NCI-H446 treated with DMSO at 0.1 percent for 48 hours (cell line): Measurements from ENCODE around the gene PPP1R9A.
A peak's percentile ranks its signal among the peaks of the same experiment; 100 is the strongest.
"Not testable (repeated sequence)": the region's sequence is repeated elsewhere in the genome, so short reads cannot be mapped to it uniquely, and the experiment has no call there.

Source experiments
- DNase-seq: peaks from one replicate; lab custom pipeline; 2025; lab: John Stamatoyannopoulos, UW

Gene PPP1R9A

DNA sequence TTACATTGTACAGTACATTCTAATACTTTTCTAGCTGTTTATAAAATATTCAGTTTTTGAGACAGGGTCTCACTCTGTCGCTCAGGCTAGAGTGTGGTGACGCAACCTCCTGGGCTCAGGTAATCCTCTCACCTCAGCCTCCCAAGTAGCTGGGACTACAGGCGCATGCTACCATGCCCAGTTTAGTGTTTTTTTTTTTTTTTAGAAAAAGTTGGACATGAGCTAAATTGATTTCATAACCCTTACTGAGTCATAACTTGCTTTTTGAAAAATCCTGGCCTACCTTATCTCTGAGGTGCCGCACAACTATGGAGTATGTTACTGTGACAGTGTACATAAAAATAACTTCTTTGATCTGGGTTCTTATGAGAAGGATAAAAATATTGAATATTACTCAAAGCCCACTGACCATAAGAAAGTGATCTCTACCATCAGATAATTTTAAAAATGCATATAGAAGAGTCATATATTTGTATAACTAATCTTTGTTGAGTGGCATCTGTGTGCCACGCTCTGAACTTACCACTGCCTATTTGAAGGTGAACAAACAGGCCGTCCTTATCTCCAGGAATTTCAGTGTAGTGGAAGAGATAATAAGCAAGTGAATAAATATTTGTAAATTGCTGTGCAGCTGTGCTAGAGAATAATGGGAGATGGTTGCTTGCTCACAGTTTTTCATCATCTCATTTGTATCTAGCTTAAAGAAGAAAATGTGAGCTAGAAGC, 73.2 kb downstream of the PPP1R9A start:
- DNase-seq = no peak

GRCh38 chr7:94995921-94996320, 88.5 kb downstream of the PPP1R9A start:
- no peak for DNase-seq

GRCh38 chr7:94996369-94996768, 89.0 kb downstream of the PPP1R9A start:
- no peak for DNase-seq

GRCh38 chr7:94997547-94997946, 90.2 kb downstream of the PPP1R9A start:
- DNase-seq = no peak

DNA sequence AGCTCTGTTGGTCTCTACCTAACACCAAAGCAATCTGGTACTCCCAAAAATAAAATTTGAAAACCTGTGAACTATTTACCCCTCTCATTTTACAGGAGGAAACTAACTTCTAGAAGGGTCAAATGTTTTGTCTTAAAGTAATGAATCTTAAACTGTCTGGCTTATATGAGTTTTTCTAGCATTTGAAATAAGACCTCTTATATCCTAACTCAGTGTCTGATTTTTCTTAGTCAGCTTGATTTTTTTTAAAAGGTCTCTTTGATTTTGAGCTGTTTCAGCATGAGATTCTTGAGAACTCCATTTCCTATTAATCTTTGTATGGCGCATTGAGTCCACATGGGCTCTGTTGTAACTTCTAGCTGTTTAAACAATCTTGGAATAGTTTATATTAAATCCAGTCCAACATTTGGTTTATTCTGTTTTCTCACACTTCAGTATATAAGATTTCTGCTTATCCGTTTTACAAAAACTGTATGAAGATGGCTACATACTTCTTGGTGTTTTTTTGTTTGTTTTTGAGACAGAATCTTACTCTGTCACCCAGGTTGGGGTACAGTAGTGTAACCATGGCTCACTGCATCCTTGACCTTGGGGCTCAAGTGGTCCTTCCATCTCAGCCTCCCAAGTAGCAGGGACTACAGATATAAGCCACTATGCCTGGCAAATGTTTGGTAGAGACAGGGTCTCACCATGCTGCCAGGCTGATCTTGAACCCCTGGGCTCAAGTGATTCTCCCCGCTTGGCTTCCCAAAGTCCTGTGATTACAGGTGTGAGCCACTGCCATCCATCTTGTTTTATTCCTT, 91.1 kb downstream of the PPP1R9A start:
- no peak for DNase-seq

DNA sequence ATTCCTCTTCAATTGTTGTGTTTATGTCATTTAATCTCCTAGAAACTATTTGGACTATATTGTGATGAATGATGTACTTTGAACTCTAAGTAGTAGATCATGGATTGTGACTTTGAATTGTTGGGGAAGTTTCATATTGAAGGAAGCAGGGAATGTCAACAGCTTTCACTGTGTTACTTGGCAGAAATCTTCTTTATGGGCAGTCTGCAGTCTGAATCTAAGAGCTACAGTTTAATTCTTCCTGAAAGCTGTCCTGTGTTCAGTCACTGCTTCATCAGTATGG, 91.6 kb downstream of the PPP1R9A start:
- DNase-seq = no peak

DNA sequence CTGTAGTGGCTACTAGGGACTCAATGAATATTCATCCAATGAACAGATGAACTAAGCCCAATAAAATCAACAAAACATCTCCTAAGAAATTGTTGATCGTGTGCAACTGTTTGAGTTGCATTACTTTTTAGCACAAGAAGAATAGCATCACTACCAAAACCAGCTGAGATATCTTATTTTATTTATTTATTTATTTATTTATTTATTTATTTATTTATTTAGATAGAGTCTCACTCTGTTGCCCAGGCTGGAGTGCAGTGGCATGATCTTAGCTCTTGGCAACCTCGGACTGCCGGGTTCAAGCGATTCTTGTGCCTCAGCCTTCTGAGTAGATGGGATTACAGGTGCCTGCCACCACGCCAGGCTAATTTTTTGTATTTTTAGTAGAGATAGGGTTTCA, 92.2 kb downstream of the PPP1R9A start:
- DNase-seq = not testable (repeated sequence)

GRCh38 chr7:95001258-95001657, 93.9 kb downstream of the PPP1R9A start:
- no peak for DNase-seq

DNA sequence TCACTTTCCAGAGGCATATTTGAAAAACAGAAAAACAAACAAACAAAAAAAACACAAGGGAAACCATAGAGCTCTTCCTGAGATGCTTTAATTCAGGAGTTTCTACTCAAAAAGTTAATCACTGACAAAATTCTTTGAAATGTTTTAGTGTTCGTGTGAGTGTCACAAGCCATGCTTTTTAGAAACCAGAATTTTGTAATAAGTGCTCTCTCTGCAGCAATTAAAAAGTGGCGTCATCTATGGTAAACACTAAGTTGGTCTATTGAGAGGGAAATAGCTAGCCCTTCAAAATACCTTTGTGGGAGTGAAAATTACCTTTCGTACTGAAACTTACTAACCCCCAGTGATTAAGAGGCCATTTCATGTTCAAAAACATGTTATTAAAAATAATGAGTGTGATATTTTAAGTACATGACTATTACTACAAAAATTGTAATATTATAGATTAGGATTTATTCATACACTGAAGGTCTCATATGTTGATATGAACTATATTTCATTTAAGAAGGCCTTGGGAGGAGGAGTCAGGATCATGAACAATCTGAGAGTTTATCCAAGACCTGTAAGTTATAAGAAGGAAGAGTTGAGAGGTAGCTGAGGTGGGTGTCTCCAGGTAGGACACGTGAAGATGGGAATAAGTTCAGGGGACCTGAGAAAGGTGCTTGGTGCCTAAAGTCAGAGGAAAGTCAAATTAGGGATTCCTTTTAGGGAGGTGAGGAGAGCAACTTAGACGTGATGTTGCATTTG, 94.6 kb downstream of the PPP1R9A start:
- no peak for DNase-seq

DNA sequence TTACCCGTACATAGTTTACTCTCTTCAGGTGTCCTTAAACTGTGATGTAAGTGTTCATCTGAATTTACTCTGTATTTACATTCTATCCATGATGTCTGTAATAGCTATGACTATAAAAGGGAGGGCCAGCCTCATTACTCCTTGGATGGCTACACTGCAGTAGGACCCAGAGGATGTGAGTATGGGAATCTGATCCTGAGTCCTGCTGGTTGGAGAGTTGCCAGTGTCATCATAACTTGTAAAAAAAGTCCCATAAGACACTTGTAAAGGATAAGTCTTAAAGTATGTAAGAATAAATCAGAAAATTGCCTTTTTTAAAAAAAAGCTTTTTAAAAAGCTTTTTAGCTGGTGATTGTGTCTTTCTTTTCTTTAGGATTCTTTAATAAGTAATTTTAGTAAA, 95.4 kb downstream of the PPP1R9A start:
- DNase-seq = no peak

- peak; percentile 25 for DNase-seq
These were observed 97.3 kb downstream of the PPP1R9A start for GRCh38 chr7:95004618-95005247.

- DNase-seq = no peak
These were observed 98.6 kb downstream of the PPP1R9A start for GRCh38 chr7:95006010-95006409.

DNA sequence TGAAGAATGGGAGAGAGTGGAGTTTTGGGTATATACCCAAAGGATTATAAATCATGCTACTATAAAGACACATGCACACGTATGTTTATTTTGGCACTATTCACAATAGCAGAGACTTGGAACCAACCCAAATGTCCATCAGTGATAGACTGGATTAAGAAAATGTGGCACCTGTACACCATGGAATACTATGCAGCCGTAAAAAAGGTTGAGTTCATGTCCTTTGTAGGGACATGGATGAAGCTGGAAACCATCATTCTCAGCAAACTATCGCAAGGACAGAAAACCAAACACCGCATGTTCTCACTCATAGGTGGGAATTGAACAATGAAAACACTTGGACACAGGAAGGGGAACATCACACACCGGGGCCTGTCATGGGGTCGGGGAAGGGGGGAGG, 101.4 kb downstream of the PPP1R9A start:
- DNase-seq = not testable (repeated sequence)

DNA sequence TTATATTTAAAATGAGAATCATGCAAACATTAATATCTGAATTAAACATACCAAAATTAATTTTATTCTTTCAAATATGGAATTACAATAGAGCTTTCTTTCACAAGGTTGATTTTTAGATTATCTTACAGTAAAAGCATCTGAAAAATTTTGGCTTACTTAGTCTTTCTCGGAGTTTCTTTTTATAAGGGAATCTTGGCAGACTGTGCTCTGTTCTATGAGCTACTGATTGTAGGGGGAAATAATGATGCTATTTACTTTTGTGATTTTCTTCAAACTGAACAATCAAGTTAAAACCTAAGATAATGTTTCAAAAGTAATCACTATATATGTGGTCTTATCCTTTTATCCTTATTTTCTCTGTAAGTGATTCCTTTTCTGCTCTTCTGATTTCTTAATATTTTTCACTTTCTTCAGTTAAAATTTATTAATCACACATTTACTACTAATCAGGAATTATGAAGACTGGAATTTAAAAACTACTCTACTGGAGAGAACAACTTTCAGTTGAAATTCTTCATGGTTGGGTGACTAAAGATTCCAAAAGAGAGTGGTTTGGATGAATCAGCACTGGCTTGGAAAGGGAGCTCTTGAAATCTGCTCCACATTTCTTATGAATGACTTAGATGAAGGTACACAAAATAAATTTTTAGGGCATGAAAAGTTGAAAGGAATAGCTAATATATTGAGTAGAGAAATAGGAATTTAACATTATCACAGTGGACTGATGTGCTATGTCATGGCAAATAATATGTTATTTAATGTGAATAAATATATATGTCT, 103.9 kb downstream of the PPP1R9A start:
- DNase-seq = no peak

- no peak for DNase-seq
These were observed 104.6 kb downstream of the PPP1R9A start for GRCh38 chr7:95011995-95012394.

DNA sequence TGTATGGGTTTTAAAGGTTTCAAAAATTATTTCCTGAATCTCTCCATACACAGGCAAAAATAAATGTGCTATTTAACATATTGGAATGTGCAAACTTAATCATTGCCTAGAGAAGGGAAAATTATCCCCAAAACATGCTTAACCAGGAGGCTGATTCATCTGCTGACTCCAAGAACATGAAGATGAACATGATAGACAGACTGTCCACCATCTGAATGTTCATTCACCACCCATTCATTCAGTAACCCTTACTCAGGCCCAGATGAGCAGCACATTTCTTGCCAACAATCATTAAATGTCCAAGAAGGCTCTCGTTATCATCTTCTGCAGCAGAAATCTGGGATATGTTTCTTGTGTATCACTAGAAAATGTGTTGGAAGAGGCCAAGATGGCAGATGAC, 110.6 kb downstream of the PPP1R9A start:
- DNase-seq = no peak

DNA sequence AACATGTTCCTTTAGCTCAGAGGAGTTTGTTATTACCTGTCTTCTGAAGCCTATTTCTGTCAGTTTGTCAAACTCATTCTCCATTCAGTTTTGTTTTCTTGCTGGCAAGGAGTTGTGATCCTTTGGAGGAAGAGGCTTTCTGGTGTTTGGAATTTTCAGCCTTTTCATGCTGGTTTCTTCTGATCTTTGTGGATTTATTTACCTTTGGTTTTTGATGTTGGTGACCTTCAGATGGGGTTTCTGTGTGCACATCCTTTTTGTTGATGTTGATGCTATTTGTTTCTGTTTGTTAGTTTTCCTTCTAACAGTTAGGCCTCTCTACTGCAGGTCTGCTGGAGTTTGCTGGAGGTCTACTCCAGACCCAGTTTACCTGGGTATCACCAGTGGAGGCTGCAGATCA, 118.6 kb downstream of the PPP1R9A start:
- DNase-seq = no peak

DNA sequence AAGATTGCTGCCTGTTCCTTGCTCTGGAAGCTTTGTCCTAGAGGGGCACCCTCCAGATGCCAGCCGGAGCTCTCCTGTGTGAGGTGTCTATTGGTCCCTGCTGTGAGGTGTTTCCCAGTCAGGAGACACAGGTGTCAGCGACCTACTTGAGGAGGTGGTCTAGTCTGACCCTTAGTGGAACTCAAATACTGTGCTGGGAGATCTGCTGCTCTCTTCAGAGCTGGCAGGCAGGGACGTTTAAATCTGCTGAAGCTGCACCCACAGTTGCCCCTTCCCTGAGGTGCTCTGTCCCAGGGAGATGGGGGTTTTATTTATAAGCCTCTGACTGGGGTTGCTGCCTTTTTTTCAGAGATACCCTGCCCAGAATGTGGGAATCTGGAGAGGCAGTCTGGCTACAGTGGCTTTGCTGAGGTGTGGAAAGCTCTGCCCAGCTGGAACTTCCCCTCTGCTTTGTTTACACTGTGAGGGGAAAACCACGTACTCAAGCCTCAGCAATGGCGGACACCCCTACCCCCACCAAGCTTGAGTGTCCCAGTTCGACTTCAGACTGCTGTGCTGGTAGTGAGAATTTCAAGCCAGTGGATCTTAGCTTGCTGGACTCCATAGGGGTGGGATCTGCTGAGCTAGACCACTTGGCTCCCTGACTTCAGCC, 119.2 kb downstream of the PPP1R9A start:
- no peak for DNase-seq

- DNase-seq = no peak
These were observed 120.0 kb downstream of the PPP1R9A start for GRCh38 chr7:95027234-95027872.

DNA sequence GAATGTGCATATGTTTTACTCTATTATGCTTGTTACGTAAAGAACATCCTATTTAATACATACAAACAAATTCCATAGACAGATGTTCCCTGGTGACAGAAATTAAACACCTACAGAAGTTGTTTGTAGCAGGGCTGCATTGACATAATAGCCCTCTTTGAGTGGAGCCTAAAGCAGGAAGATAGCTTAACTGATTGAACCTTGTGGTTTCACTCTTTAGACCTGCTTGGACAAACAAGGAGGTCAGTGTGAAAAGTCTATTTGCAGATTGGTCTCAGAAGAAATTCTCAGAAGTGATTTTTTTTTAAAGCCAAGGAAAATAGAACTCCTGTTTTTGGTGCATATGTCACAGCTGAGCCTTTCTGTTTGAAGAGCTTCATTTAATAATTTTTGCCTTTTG, 121.3 kb downstream of the PPP1R9A start:
- DNase-seq = no peak

DNA sequence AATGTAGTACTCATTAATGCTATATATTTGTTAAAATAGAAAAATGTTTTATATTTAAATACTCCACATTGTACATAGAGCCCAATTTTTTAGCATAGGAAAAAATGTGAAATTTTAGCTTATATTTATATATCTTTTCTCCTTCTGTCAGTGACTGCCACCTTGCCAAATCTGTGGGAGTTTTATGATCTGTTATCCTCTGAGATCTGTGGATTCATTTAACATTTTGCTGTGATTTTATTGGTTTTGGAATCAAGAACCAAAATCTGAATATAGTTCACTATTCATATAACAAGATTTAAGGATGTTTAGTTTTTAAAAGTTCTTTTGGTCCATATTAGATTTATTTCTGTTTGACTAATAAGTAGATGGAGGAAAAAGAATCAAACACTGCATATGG, 127.9 kb downstream of the PPP1R9A start:
- DNase-seq = no peak
